ENCODE measurements around the gene TMPRSS2. TPM values are rescaled to one million over a fixed set of nuclear protein-coding genes. Genes with fewer than 3 reads are reported as not detected.
"Not testable (repeated sequence)": the region's sequence is repeated elsewhere in the genome, so short reads cannot be mapped to it uniquely, and the experiment has no call there.

The TMPRSS2 gene
- total RNA-seq, 4 donors from 2014 or later, result 5.9 to 36.7 (median 10.5) TPM

GRCh38 chr21:41426676-41427404 is 81.1 kb downstream of the TMPRSS2 start:
- no peaks in the 10 kb centered on the region for H3K27me3 ChIP-seq
- no peak for DNase-seq (ENCODE audit: low spot score in 2 of 2)
- H3K4me1 ChIP-seq, result peaks cover 16% of the 10 kb centered on the region
- peak overlapping the region; percentile 66 for H3K4me3 ChIP-seq
- H3K27ac ChIP-seq, result peak overlapping the region; percentile 45
- no peaks in the 10 kb centered on the region for H3K9me3 ChIP-seq
- WGBS, result 67% methylated on average over 16 of the region's 41 CpGs
- no peak for TF ChIP-seq EP300 (IDR thresholded peaks at IDR 0.05)
- TF ChIP-seq POLR2A (IDR thresholded peaks at IDR 0.05), result no peak
- TF ChIP-seq POLR2AphosphoS5 (IDR thresholded peaks at IDR 0.05), result no peak
- peaks cover 7% of the 10 kb centered on the region for H3K36me3 ChIP-seq

- no peaks in the 10 kb centered on the region for H3K27me3 ChIP-seq
- peak; percentile 79 to 91 for DNase-seq (ENCODE audit: low spot score in 2 of 2)
- WGBS, result under 1% methylated on average over 33 of the region's 65 CpGs
- peak within 1 kb of the TSS; percentile 66 for H3K4me3 ChIP-seq
- H3K9me3 ChIP-seq, result no peaks in the 10 kb centered on the region
- peaks cover 5% of the 10 kb centered on the region for H3K36me3 ChIP-seq
- peaks cover 21% of the 10 kb centered on the region for H3K4me1 ChIP-seq
- TF ChIP-seq POLR2A (IDR thresholded peaks at IDR 0.05) (peak in 1 of 2 donors; percentile 59), EP300 (IDR thresholded peaks at IDR 0.05) (no peak), CTCF (IDR thresholded peaks at IDR 0.05) (no peak), POLR2AphosphoS5 (IDR thresholded peaks at IDR 0.05) (peak in 2 of 3 donors; percentile 60 to 77)
- peak within 1 kb of the TSS; percentile 45 for H3K27ac ChIP-seq
Measured at GRCh38 chr21:41425954-41426675, 81.8 kb downstream of the TMPRSS2 start, which contains the start of gene MX1. MX1 (plus strand) TSS chr21:41426239; CDS start chr21:41432071, 5,832 bp downstream.

- DNase-seq (ENCODE audit: low spot score in 2 of 2), result no peak
- peaks cover 5% of the 10 kb centered on the region for H3K36me3 ChIP-seq
- no peaks in the 10 kb centered on the region for H3K27me3 ChIP-seq
- H3K27ac ChIP-seq, result peak overlapping the region; percentile 45
- 73% methylated on average over 6 of the region's 7 CpGs for WGBS
- TF ChIP-seq EP300 (IDR thresholded peaks at IDR 0.05) (no peak), POLR2AphosphoS5 (IDR thresholded peaks at IDR 0.05) (no peak), CTCF (IDR thresholded peaks at IDR 0.05) (no peak), POLR2A (IDR thresholded peaks at IDR 0.05) (no peak)
- no peaks in the 10 kb centered on the region for H3K9me3 ChIP-seq
- H3K4me3 ChIP-seq, result peak overlapping the region; percentile 66
- H3K4me1 ChIP-seq, result peaks cover 26% of the 10 kb centered on the region
Measured at GRCh38 chr21:41425588-41425953, 82.4 kb downstream of the TMPRSS2 start.

- DNase-seq (ENCODE audit: low spot score in 2 of 2), result peak in 1 of 2 donors; percentile 22
- H3K4me3 ChIP-seq, H3K36me3 ChIP-seq, H3K9me3 ChIP-seq, H3K27ac ChIP-seq, H3K27me3 ChIP-seq: not testable (repeated sequence)
- 81% methylated on average over 5 of the region's 5 CpGs for WGBS
- peaks cover 30% of the 10 kb centered on the region for H3K4me1 ChIP-seq
Measured at GRCh38 chr21:41423305-41423636, 84.7 kb downstream of the TMPRSS2 start.

GRCh38 chr21:41422546-41423304 is 85.2 kb downstream of the TMPRSS2 start:
- no peak overlapping the region for H3K27ac ChIP-seq
- no peaks in the 10 kb centered on the region for H3K27me3 ChIP-seq
- 89% methylated on average over 19 of the region's 19 CpGs for WGBS
- TF ChIP-seq POLR2AphosphoS5 (IDR thresholded peaks at IDR 0.05) (no peak), EP300 (IDR thresholded peaks at IDR 0.05) (no peak), POLR2A (IDR thresholded peaks at IDR 0.05) (no peak), CTCF (IDR thresholded peaks at IDR 0.05) (no peak)
- H3K36me3 ChIP-seq, result no peaks in the 10 kb centered on the region
- H3K9me3 ChIP-seq, result no peaks in the 10 kb centered on the region
- H3K4me1 ChIP-seq, result peaks cover 30% of the 10 kb centered on the region
- no peak overlapping the region for H3K4me3 ChIP-seq
- peak in 1 of 2 donors; percentile 41 for DNase-seq (ENCODE audit: low spot score in 2 of 2)

- not testable (repeated sequence) for H3K9me3 ChIP-seq; DNase-seq (ENCODE audit: low spot score in 2 of 2); H3K36me3 ChIP-seq; H3K27me3 ChIP-seq
- Histone ChIP-seq H3K4me3 (peak overlapping the region; percentile 51), H3K4me1 (peaks cover 20% of the 10 kb centered on the region), H3K27ac (peak overlapping the region; percentile 75)
- 25% methylated on average over 8 of the region's 8 CpGs for WGBS
Measured at GRCh38 chr21:41420998-41421397, 87.0 kb downstream of the TMPRSS2 start.
